OCI-LY7 (cell line): Measurements from ENCODE around the gene SLC22A7.
"Not testable (repeated sequence)": the region's sequence is repeated elsewhere in the genome, so short reads cannot be mapped to it uniquely, and the experiment has no call there.

ENCODE experiments used
- EZH2phosphoT487 ChIP-seq: fragments of 200-600 bp; sonication (generic); IDR thresholded peaks from 2 replicates; pipeline ENCODE4 v1.6.1; 2018; ENCODE audit warnings: low read depth, borderline replicate concordance, mild to moderate bottlenecking, mixed run types, antibody characterized with exemption, low read length, moderate library complexity, mixed read lengths
- TF ChIP-seq, protein P1 (sequence below): fragments of 200-600 bp; sonication (generic); conservative IDR thresholded peaks from 2 replicates; pipeline ENCODE4 v1.5.1; 2014; ENCODE audit warnings: mild to moderate bottlenecking, antibody characterized with exemption, low read length, moderate library complexity, mixed read lengths

- TF ChIP-seq, protein P1, sequence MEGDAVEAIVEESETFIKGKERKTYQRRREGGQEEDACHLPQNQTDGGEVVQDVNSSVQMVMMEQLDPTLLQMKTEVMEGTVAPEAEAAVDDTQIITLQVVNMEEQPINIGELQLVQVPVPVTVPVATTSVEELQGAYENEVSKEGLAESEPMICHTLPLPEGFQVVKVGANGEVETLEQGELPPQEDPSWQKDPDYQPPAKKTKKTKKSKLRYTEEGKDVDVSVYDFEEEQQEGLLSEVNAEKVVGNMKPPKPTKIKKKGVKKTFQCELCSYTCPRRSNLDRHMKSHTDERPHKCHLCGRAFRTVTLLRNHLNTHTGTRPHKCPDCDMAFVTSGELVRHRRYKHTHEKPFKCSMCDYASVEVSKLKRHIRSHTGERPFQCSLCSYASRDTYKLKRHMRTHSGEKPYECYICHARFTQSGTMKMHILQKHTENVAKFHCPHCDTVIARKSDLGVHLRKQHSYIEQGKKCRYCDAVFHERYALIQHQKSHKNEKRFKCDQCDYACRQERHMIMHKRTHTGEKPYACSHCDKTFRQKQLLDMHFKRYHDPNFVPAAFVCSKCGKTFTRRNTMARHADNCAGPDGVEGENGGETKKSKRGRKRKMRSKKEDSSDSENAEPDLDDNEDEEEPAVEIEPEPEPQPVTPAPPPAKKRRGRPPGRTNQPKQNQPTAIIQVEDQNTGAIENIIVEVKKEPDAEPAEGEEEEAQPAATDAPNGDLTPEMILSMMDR: not testable (repeated sequence)
- TF ChIP-seq EZH2phosphoT487: not testable (repeated sequence)
Measured at GRCh38 chr6:43346243-43346642, 48.2 kb downstream of the SLC22A7 start.
